ENCODE data around the gene ALDH9A1. TPM values are rescaled to one million over a fixed set of nuclear protein-coding genes. Genes with fewer than 3 reads are reported as not detected.

Gene ALDH9A1
- total RNA-seq, 3 donors from 2014 or later = 98.6 to 165 (median 110) TPM

- H3K36me3 ChIP-seq = no peaks in the 10 kb centered on the region
- TF ChIP-seq, protein P1, sequence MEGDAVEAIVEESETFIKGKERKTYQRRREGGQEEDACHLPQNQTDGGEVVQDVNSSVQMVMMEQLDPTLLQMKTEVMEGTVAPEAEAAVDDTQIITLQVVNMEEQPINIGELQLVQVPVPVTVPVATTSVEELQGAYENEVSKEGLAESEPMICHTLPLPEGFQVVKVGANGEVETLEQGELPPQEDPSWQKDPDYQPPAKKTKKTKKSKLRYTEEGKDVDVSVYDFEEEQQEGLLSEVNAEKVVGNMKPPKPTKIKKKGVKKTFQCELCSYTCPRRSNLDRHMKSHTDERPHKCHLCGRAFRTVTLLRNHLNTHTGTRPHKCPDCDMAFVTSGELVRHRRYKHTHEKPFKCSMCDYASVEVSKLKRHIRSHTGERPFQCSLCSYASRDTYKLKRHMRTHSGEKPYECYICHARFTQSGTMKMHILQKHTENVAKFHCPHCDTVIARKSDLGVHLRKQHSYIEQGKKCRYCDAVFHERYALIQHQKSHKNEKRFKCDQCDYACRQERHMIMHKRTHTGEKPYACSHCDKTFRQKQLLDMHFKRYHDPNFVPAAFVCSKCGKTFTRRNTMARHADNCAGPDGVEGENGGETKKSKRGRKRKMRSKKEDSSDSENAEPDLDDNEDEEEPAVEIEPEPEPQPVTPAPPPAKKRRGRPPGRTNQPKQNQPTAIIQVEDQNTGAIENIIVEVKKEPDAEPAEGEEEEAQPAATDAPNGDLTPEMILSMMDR (IDR thresholded peaks at IDR 0.05) = no peak
- TF ChIP-seq POLR2A (IDR thresholded peaks at IDR 0.05) (no peak), POLR2AphosphoS5 (IDR thresholded peaks at IDR 0.05) (no peak)
- intact Hi-C loops (cut with DNase I; ENCODE audit: low total_unique reads) = no loop called here
Observed at GRCh38 chr1:165679282-165680036, 18.9 kb downstream of the ALDH9A1 start.

DNA sequence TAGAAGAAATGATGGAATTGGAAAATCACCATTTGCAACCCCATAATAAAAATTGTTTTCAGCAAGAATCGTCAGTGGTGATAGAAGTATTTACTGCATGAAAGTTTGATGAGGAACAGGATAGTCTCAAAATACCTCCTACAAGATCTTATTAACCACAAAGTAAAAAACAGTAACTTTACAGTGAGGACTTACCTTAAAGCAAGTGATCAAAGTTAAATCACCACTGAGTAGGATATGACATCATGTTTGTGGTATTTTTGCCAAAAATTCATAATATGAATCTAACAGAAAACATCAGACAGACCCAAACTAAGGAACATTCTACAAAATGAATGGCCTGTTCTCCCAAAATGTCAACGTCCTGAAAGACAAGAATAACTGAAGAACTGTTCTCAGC, 19.9 kb downstream of the ALDH9A1 start:
- Histone ChIP-seq H3K4me3 (no peak overlapping the region), H3K27ac (no peak overlapping the region), H3K4me1 (no peaks in the 10 kb centered on the region), H3K27me3 (no peaks in the 10 kb centered on the region), H3K36me3 (no peaks in the 10 kb centered on the region), H3K9me3 (no peaks in the 10 kb centered on the region)
- intact Hi-C loops (cut with DNase I; ENCODE audit: low total_unique reads) = no loop called here
- DNase-seq (ENCODE audit: low spot score in 2 of 2) = no peak
- TF ChIP-seq POLR2AphosphoS5 (IDR thresholded peaks at IDR 0.05) = no peak
- no peak for TF ChIP-seq POLR2A (IDR thresholded peaks at IDR 0.05)
- TF ChIP-seq, protein P1 (IDR thresholded peaks at IDR 0.05) = no peak

More at GRCh38 chr1:165679282-165680036, 18.9 kb downstream of the ALDH9A1 start:
- no peak for DNase-seq (ENCODE audit: low spot score in 2 of 2)
- H3K4me3 ChIP-seq = no peak overlapping the region
- no peaks in the 10 kb centered on the region for H3K27me3 ChIP-seq
- H3K9me3 ChIP-seq = no peaks in the 10 kb centered on the region
- no peaks in the 10 kb centered on the region for H3K4me1 ChIP-seq
- no peak overlapping the region for H3K27ac ChIP-seq

- H3K36me3 ChIP-seq = no peaks in the 10 kb centered on the region
Observed at GRCh38 chr1:165675794-165676193, 22.6 kb downstream of the ALDH9A1 start.

DNA sequence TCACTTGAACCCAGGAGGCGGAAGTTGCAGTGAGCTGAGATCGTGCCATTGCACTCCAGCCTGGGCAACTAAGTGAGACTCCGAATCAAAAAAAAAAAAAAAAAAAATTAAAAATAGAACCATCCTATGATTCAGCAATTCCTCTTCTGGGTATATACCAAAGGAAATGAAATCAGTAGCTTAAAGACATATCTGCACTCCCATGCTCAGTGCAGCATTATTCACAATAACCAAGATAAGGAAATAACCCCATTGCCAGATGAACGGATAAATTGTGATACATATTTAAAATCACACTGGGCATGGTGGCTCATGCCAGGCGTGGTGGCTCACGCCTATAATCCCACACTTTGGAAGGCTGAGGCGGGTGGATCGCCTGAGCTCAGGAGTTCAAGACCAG, 23.8 kb downstream of the ALDH9A1 start:
- no peak for DNase-seq (ENCODE audit: low spot score in 2 of 2)
- Histone ChIP-seq H3K4me3 (no peak overlapping the region), H3K27ac (no peak overlapping the region), H3K4me1 (no peaks in the 10 kb centered on the region), H3K36me3 (no peaks in the 10 kb centered on the region), H3K27me3 (no peaks in the 10 kb centered on the region), H3K9me3 (no peaks in the 10 kb centered on the region)
- TF ChIP-seq POLR2AphosphoS5 (IDR thresholded peaks at IDR 0.05) (no peak), POLR2A (IDR thresholded peaks at IDR 0.05) (no peak)
- TF ChIP-seq, protein P1 (IDR thresholded peaks at IDR 0.05) = no peak
- intact Hi-C loops (cut with DNase I; ENCODE audit: low total_unique reads) = no loop called here

More at GRCh38 chr1:165675794-165676193, 22.6 kb downstream of the ALDH9A1 start:
- no peak for DNase-seq (ENCODE audit: low spot score in 2 of 2)
- intact Hi-C loops (cut with DNase I; ENCODE audit: low total_unique reads) = no loop called here
- H3K27ac ChIP-seq = no peak overlapping the region
- H3K9me3 ChIP-seq = no peaks in the 10 kb centered on the region
- H3K4me3 ChIP-seq = no peak overlapping the region
- TF ChIP-seq POLR2A (IDR thresholded peaks at IDR 0.05) (no peak), POLR2AphosphoS5 (IDR thresholded peaks at IDR 0.05) (no peak)
- TF ChIP-seq, protein P1 (IDR thresholded peaks at IDR 0.05) = no peak
- H3K4me1 ChIP-seq = no peaks in the 10 kb centered on the region
- H3K27me3 ChIP-seq = no peaks in the 10 kb centered on the region

DNA sequence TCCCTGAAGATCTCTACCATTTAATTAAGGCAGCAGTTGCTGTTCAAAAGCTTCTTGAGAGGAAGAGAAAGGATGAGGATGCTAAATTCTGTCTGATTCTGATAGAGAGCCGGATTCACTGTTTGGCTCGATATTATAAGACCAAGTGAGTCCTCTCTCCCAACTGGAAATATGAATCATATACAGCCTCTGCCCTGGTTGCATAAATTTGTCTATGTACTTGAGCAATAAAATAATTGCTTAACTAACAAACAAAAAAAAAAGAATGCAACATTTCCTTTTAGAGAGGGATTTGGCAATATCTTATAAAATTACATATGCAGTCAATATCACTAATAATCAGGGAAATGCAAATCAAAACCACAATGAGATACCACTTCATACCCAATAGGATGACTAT, 26.8 kb downstream of the ALDH9A1 start:
- no peak overlapping the region for H3K27ac ChIP-seq
- no peak overlapping the region for H3K4me3 ChIP-seq
- peaks cover 14% of the 10 kb centered on the region for H3K36me3 ChIP-seq
- TF ChIP-seq, protein P1 (IDR thresholded peaks at IDR 0.05) = no peak
- no peak for TF ChIP-seq POLR2A (IDR thresholded peaks at IDR 0.05)
- no peak for TF ChIP-seq POLR2AphosphoS5 (IDR thresholded peaks at IDR 0.05)
- H3K27me3 ChIP-seq = no peaks in the 10 kb centered on the region
- H3K4me1 ChIP-seq = no peaks in the 10 kb centered on the region
- H3K9me3 ChIP-seq = no peaks in the 10 kb centered on the region
- no peak for DNase-seq (ENCODE audit: low spot score in 2 of 2)
- intact Hi-C loops (cut with DNase I; ENCODE audit: low total_unique reads) = no loop called here

All from breast epithelium (tissue), 4 donors.